ENCODE data around the gene PTK7.

- TF ChIP-seq TAF1 (IDR thresholded peaks at IDR 0.05; ENCODE audit: borderline replicate concordance, insufficient read depth, low read length) (no peak), SIN3A (IDR thresholded peaks at IDR 0.05; ENCODE audit: borderline replicate concordance, insufficient read depth, low read length) (no peak), POLR2AphosphoS5 (IDR thresholded peaks at IDR 0.05; ENCODE audit: low read depth, low read length) (no peak)
These were observed 65.5 kb downstream of the PTK7 start for GRCh38 chr6:43141644-43142043.

Measured in PFSK-1 (cell line).